OCI-LY3 (cell line): ENCODE measurements around the gene RBM17.

Experiments used
- CTCF ChIP-seq: fragments of 200-600, 300-600 bp; sonication (generic); IDR thresholded peaks from 2 replicates; pipeline ENCODE4 v1.5.1; 2014; ENCODE audit warnings: antibody characterized with exemption, low read length, low read depth
- EZH2phosphoT487 ChIP-seq: fragments of 200-600 bp; shearing (Covaris generic); IDR thresholded peaks from 2 replicates; pipeline ENCODE4 v1.6.1; 2018; ENCODE audit warnings: antibody characterized with exemption, mixed run types, low read depth

GRCh38 chr10:6071181-6072175 is 17.4 kb upstream of the RBM17 start:
- no peak for TF ChIP-seq CTCF
- no peak for TF ChIP-seq EZH2phosphoT487
